GM19351 (cell line): ENCODE results near the gene B4GALNT3.

ENCODE experiments used
- ATAC-seq: cut with Tn5 transposase; IDR thresholded peaks from one replicate; pipeline ENCODE4 v1.9.1; 2021; ENCODE audit warnings: mild to moderate bottlenecking, moderate library complexity; ENCODE audit not compliant: unreplicated experiment

B4GALNT3 gene

GRCh38 chr12:508145-508544 is 48.4 kb downstream of the B4GALNT3 start:
- no peak for ATAC-seq

- ATAC-seq = no peak
Measured at GRCh38 chr12:508795-509194, 49.1 kb downstream of the B4GALNT3 start.

GRCh38 chr12:509500-509899 is 49.8 kb downstream of the B4GALNT3 start:
- ATAC-seq = no peak

- no peak for ATAC-seq
Measured at GRCh38 chr12:510071-510825, 50.5 kb downstream of the B4GALNT3 start.

- ATAC-seq = no peak
Measured at GRCh38 chr12:512933-513332, 53.2 kb downstream of the B4GALNT3 start.

- no peak for ATAC-seq
Measured at GRCh38 chr12:513446-513845, 53.7 kb downstream of the B4GALNT3 start.

GRCh38 chr12:517538-517937 is 57.8 kb downstream of the B4GALNT3 start:
- no peak for ATAC-seq

- no peak for ATAC-seq
Measured at GRCh38 chr12:520119-520518, 60.4 kb downstream of the B4GALNT3 start.

- ATAC-seq = no peak
Measured at GRCh38 chr12:522692-523378, 63.1 kb downstream of the B4GALNT3 start.

- no peak for ATAC-seq
Measured at GRCh38 chr12:524167-524951, 64.6 kb downstream of the B4GALNT3 start.

GRCh38 chr12:526089-526488 is 66.3 kb downstream of the B4GALNT3 start:
- ATAC-seq = no peak

GRCh38 chr12:527241-527640 is 67.5 kb downstream of the B4GALNT3 start:
- ATAC-seq = no peak

GRCh38 chr12:527729-528128 is 68.0 kb downstream of the B4GALNT3 start:
- no peak for ATAC-seq

GRCh38 chr12:530308-530707 is 70.6 kb downstream of the B4GALNT3 start:
- no peak for ATAC-seq

- no peak for ATAC-seq
Measured at GRCh38 chr12:530821-531220, 71.1 kb downstream of the B4GALNT3 start.

- ATAC-seq = no peak
Measured at GRCh38 chr12:531951-532585, 72.3 kb downstream of the B4GALNT3 start.

- ATAC-seq = no peak
Measured at GRCh38 chr12:532908-533565, 73.3 kb downstream of the B4GALNT3 start.

GRCh38 chr12:533718-534117 is 74.0 kb downstream of the B4GALNT3 start:
- no peak for ATAC-seq

GRCh38 chr12:534216-534615 is 74.5 kb downstream of the B4GALNT3 start:
- no peak for ATAC-seq

GRCh38 chr12:535396-535795 is 75.7 kb downstream of the B4GALNT3 start:
- ATAC-seq = no peak

- no peak for ATAC-seq
Measured at GRCh38 chr12:536751-537245, 77.1 kb downstream of the B4GALNT3 start.
